ENCODE results near the gene RPL41.

The RPL41 gene

GRCh38 chr12:56097738-56098137 lies 18.7 kb upstream of the RPL41 start:
- TF ChIP-seq CTCF (IDR thresholded peaks at IDR 0.05) = no peak

- no peak for TF ChIP-seq CTCF (IDR thresholded peaks at IDR 0.05)
Observed at GRCh38 chr12:56098592-56098991, 17.8 kb upstream of the RPL41 start.

- no peak for TF ChIP-seq CTCF (IDR thresholded peaks at IDR 0.05)
Observed at GRCh38 chr12:56099787-56100186, 16.6 kb upstream of the RPL41 start.

GRCh38 chr12:56101045-56101444 lies 15.4 kb upstream of the RPL41 start:
- no peak for TF ChIP-seq CTCF (IDR thresholded peaks at IDR 0.05)

GRCh38 chr12:56102683-56103065 lies 13.8 kb upstream of the RPL41 start:
- no peak for TF ChIP-seq CTCF (IDR thresholded peaks at IDR 0.05)

GRCh38 chr12:56103066-56103711 lies 13.2 kb upstream of the RPL41 start:
- TF ChIP-seq CTCF (IDR thresholded peaks at IDR 0.05) = no peak

- TF ChIP-seq CTCF (IDR thresholded peaks at IDR 0.05) = no peak
Observed at GRCh38 chr12:56103823-56104108, 12.7 kb upstream of the RPL41 start.

Measured in LNCAP (cell line).